GM19468 (cell line): ENCODE data around the gene KAT14.
"Not testable (repeated sequence)": the region's sequence is repeated elsewhere in the genome, so short reads cannot be mapped to it uniquely, and the experiment has no call there.

Experiments
- ATAC-seq: cut with Tn5 transposase; IDR thresholded peaks from one replicate; pipeline ENCODE4 v1.9.1; 2021; ENCODE audit warnings: mild to moderate bottlenecking, moderate library complexity, moderate number of reproducible peaks; ENCODE audit not compliant: unreplicated experiment; ENCODE audit errors: extremely low read depth

KAT14 gene, protein sequence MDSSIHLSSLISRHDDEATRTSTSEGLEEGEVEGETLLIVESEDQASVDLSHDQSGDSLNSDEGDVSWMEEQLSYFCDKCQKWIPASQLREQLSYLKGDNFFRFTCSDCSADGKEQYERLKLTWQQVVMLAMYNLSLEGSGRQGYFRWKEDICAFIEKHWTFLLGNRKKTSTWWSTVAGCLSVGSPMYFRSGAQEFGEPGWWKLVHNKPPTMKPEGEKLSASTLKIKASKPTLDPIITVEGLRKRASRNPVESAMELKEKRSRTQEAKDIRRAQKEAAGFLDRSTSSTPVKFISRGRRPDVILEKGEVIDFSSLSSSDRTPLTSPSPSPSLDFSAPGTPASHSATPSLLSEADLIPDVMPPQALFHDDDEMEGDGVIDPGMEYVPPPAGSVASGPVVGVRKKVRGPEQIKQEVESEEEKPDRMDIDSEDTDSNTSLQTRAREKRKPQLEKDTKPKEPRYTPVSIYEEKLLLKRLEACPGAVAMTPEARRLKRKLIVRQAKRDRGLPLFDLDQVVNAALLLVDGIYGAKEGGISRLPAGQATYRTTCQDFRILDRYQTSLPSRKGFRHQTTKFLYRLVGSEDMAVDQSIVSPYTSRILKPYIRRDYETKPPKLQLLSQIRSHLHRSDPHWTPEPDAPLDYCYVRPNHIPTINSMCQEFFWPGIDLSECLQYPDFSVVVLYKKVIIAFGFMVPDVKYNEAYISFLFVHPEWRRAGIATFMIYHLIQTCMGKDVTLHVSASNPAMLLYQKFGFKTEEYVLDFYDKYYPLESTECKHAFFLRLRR

GRCh38 chr20:18137412-18138265, at the start of gene KAT14, which contains the start of gene PET117:
Gene KAT14 (plus strand): TSS chr20:18137863. CDS start chr20:18142661, 4,798 bp downstream.
Gene PET117 (plus strand): TSS chr20:18137863. CDS start chr20:18137956, 93 bp downstream.
- ATAC-seq: peak; percentile 82

DNA sequence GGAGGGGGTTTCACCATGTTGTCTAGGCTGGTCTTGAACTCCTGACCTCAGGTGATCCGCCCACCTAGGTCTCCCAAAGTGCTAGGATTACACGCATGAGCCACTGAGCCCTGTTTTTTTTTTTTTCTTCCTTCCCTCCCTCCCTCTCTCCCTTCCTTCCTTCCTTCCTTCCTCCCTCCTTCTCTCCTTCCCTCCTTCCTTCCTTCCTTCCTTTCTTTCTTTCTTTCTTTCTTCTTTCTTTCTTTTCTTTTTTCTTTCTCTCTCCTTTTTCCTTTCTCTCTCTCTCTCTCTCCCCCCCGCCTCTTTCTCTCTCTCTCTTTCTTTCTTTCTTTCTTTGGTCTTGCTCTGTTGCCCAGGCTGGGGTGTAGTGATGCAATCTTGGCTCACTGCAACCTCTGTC, 49.4 kb upstream of the KAT14 start:
- not testable (repeated sequence) for ATAC-seq

GRCh38 chr20:18088841-18089240, 48.8 kb upstream of the KAT14 start:
- not testable (repeated sequence) for ATAC-seq

- ATAC-seq: no peak
These were observed 47.6 kb upstream of the KAT14 start for GRCh38 chr20:18090044-18090443.

DNA sequence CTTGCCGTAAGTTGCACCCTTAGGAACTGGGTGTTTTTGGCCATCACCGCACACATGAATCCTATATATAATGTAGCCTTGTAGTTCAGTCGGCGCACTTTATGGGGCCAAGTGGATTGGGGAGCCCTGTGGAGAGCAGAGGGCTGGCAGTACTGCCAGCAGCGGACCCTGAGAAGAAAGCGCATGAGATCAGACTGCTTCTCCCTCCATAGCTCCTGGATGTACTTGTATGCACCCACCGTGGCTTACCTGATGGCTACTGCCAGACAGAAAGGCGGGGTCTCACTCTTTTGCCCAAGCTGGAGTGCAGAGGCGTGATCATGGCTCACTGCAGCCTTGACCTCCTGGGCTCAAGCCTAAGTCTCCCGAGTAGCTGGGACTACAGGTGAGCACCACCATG, 47.2 kb upstream of the KAT14 start:
- no peak for ATAC-seq

DNA sequence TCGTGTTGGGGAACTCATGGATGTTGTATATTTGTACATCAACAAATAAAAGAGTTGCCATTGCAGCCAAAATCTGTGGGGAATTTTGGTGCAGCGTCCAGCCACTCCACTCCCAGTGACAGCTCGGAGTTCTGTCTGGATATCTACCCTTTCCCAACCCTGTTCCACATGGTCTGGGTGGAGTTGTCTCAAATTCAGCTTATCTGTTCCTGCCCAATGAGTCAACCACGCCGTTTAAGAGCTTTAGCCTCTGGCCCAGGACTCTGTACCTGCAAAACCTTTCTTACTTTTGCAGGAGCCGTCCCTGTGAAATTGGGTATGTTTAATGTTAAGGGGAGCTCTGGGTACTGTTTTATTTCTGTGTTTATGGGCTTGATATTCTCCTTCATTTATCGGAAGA, 46.0 kb upstream of the KAT14 start:
- no peak for ATAC-seq

- no peak for ATAC-seq
These were observed 44.8 kb upstream of the KAT14 start for GRCh38 chr20:18092890-18093289.

DNA sequence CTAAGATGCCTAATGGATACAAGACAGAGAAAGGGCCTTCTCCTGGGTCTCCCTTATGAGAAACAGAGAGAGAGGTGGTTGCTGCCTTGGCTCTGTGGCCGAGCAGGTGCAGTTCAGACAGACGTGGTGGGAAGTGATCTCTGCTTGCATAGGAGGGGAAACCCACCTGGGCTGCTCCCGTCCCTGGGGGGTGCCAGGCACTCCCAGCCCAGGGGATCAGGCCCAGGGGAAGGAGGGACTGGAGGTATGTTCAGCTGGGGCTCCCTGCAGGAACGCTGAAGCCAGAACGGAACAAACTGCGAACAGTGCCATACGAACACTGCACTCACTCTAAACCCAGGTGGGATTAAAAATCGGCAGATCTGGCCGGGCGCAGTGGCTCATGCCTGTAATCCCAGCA, 44.3 kb upstream of the KAT14 start:
- ATAC-seq: no peak

DNA sequence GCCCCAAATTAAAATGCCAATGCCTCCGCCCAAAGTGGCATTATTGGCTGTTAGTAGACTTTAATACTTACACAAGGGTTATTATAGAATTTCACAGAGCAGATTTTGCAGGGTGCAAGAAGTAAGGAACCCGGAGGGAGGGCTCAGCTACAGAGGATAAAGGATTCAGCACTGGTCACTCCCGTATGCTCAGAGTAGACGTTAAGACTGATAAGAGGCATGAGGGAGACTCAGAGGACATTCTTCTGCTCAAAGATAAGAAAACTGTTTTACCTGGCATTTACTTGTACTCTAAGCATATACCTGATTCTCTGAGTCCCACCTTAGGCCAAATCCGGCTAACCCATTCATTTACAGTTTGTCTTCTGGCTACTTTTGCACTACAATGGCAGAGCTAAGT, 43.5 kb upstream of the KAT14 start:
- ATAC-seq: no peak

- ATAC-seq: not testable (repeated sequence)
These were observed 37.1 kb upstream of the KAT14 start for GRCh38 chr20:18100569-18100968.

- ATAC-seq: no peak
These were observed 36.4 kb upstream of the KAT14 start for GRCh38 chr20:18101125-18101810.

DNA sequence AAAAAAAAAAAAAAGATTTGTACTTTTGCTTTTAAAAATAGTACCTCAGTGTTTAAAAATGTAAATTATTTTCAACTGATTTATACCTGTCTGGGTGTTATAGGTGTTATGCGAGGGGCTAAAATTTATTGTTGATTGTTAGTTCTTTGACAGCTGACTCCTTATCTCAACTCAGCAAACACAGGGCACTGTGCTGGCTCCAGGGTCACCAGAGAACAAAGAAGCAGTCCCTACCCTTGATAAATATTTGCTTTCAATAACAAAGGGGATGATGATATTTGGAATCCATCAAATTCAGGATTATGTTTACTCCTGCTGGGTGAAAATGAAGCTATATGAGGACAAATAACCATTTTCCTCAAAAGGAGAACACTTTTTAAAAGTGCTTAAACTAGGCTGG, 34.2 kb upstream of the KAT14 start:
- ATAC-seq: no peak

DNA sequence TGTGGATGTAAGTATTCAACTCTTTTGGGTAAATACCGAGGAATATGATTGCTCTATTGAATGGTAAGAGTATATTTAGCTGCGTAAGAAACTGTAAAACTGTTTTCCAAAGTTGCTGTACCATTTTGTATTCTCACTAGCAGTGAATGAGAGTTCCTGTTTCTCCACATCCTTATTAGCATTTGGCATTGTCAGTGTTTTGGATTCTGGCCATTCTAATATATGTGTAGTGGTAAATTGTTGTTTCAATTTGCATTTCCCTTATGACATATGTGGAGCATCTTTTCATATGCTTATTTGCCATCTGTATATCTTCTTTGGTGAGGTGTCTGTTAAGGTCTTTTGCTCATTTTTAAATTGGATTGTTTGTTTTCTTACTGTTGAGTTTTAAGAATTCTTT, 29.3 kb upstream of the KAT14 start:
- no peak for ATAC-seq

DNA sequence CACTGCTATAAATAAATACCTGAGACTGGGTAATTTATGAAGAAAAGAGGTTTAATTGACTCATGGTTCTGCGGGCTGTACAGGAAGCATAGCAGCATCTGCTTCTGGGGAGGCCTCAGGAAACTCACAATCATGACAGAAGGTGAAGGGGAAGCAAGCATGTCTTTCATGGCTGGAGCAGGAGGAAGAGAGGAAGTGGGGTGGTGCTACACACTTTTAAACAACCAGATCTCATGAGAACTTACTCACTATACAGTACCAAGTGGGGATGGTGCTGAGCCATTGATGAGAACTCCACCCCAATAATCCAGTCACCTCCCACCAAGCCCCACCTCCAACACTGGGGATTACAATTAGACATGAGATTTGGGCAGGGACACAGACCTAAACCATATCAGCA, 9.1 kb upstream of the KAT14 start:
- not testable (repeated sequence) for ATAC-seq

GRCh38 chr20:18132663-18133062, 5.0 kb upstream of the KAT14 start:
- ATAC-seq: no peak

GRCh38 chr20:18133962-18134361, 3.7 kb upstream of the KAT14 start:
- ATAC-seq: no peak

- ATAC-seq: peak; percentile 2
These were observed 561 bp downstream of the KAT14 start for GRCh38 chr20:18138266-18138582.

DNA sequence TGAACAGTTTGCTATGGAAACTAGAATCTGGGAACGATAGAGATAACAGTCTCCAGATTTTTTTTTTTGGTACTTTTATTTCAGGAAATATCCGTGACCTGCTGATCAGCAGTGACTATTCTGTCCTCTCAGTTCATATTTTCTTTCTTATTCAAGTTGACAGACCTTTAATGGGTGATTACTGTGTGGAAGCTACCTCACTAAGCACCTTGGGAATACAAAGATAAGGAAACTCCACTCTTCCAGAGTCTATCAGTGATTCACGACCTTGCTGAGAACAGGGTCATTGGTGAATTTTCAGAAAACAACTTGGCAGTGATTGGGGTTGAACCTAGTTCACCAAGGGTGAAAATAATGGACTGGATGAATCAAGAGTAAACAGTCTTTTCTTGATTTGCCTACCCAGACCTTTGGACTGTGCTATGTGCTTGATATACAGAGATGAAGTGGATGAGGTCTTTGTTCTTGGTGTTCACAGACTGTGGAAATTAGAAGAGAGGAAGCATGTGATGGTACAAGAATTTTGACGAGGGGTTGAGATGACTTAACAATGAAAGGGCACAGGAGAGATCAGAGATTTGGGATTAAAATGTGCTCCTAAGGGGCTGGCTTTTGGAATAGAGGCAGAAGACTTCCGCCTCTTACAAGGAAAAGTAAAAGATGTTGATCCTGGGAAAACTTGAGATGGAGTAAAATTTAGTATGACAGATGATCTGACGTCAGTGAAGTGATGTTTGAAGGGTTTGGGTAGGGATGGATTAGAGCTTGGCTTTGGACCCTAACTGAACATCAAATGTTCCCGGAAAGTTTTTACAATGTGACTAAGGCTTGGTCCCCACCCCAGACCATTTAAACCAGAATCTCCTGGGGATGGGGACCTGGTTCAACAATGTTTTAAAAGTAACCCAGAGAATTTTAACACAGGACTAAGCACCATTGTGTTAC, 1.2 kb downstream of the KAT14 start:
- no peak for ATAC-seq

DNA sequence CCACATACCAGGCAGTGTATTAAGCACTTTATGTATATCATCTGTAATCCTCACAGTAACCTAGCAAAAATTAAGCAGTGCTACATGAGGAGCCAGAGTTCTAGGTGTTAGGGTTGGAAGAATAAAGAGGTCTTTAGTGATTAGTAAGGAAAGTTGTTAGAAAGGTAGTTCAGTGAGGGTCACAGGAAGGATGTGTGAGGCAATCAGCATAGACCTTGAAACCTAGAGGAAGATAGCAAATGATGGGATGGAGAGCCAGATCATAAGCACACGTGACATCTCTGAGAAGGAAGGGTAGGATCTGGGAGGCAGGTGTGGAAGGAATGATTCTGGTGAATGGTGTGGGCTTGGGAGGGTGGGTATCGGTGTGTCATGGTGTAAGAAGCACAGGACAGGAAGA, 2.2 kb downstream of the KAT14 start:
- no peak for ATAC-seq
